Stimulated activated CD8-positive, alpha-beta memory T cell treated with anti-CD3 and anti-CD28 coated beads, Interleukin-7, amount 100 ng/mL, for 4 hours (primary cell): ENCODE data around the gene THBS4.
A peak's percentile ranks its signal among the peaks of the same experiment; 100 is the strongest.

ENCODE experiments used
- DNase-seq, 2 donors: peaks; one replicate each; pipeline ENCODE4 v3.0.0-alpha.2; 2020; ENCODE audit warnings: low read depth in 2 of 2

THBS4 gene

GRCh38 chr5:80034962-80035821, at the start of gene THBS4:
THBS4 (plus strand) TSS chr5:80035348; CDS start chr5:80035538, 190 bp downstream.
- DNase-seq: no peak

GRCh38 chr5:79986260-79986659, 48.9 kb upstream of the THBS4 start:
- no peak for DNase-seq

GRCh38 chr5:79990205-79990597, 44.9 kb upstream of the THBS4 start:
- no peak for DNase-seq

GRCh38 chr5:79990598-79991507, 44.3 kb upstream of the THBS4 start, which contains the start of gene MTX3:
MTX3 (minus strand) TSS chr5:79991262; CDS start chr5:79991238, 24 bp downstream.
- DNase-seq: peak; percentile 79 to 84

GRCh38 chr5:79992891-79993657, 42.1 kb upstream of the THBS4 start:
- DNase-seq: no peak

GRCh38 chr5:79999722-80000121, 35.4 kb upstream of the THBS4 start:
- DNase-seq: no peak

GRCh38 chr5:80002677-80003076, 32.5 kb upstream of the THBS4 start:
- no peak for DNase-seq

- no peak for DNase-seq
These were observed 26.0 kb upstream of the THBS4 start for GRCh38 chr5:80008995-80009765.

- no peak for DNase-seq
These were observed 24.3 kb upstream of the THBS4 start for GRCh38 chr5:80010754-80011392.

- DNase-seq: no peak
These were observed 10.1 kb upstream of the THBS4 start for GRCh38 chr5:80025069-80025468.

- DNase-seq: no peak
These were observed 8.3 kb upstream of the THBS4 start for GRCh38 chr5:80026841-80027240.

- no peak for DNase-seq
These were observed 4.0 kb upstream of the THBS4 start for GRCh38 chr5:80031109-80031508.

- DNase-seq: no peak
These were observed 1.6 kb upstream of the THBS4 start for GRCh38 chr5:80033513-80033912.

- DNase-seq: no peak
These were observed 589 bp upstream of the THBS4 start for GRCh38 chr5:80034559-80034958.

- no peak for DNase-seq
These were observed 691 bp downstream of the THBS4 start for GRCh38 chr5:80035839-80036238.

GRCh38 chr5:80036615-80037014, 1.5 kb downstream of the THBS4 start:
- no peak for DNase-seq

GRCh38 chr5:80037366-80037765, 2.2 kb downstream of the THBS4 start:
- no peak for DNase-seq

- no peak for DNase-seq
These were observed 4.5 kb downstream of the THBS4 start for GRCh38 chr5:80039650-80040049.

GRCh38 chr5:80041527-80041926, 6.4 kb downstream of the THBS4 start:
- no peak for DNase-seq

- DNase-seq: no peak
These were observed 7.2 kb downstream of the THBS4 start for GRCh38 chr5:80042330-80042729.

GRCh38 chr5:80043187-80043586, 8.0 kb downstream of the THBS4 start:
- DNase-seq: no peak
